WTC11 (cell line): ENCODE results near the gene EDN2. TPM values are rescaled to one million over a fixed set of nuclear protein-coding genes. Genes with fewer than 3 reads are reported as not detected.

Experiments used
- ATAC-seq: fragments of 200-7000 bp; cut with Tn5 transposase; 2 replicates; pipeline ENCODE4 v1.10.0; 2021; ENCODE audit warnings: mild to moderate bottlenecking, moderate library complexity
- CTCF ChIA-PET: fragments of 300-600 bp; sonication (Branson Sonifier 250); formaldehyde crosslinking; loops from one replicate; lab custom pipeline; 2021; ENCODE audit warnings: antibody characterized with exemption; lab: Charles Lee
- POLR2A ChIA-PET: fragments of 350-600 bp; sonication (Branson Sonifier 250); formaldehyde crosslinking; loops from one replicate; lab custom pipeline; 2021; ENCODE audit warnings: antibody characterized with exemption; lab: Charles Lee
- DNase-seq: peaks from one replicate; pipeline ENCODE4 v3.0.0; 2021; ENCODE audit warnings: low spot score
- H3K27ac Mint-ChIP-seq: 2 replicates; pipeline ENCODE4 v1.8.0; 2021; ENCODE audit warnings: mixed read lengths
- H3K27me3 Mint-ChIP-seq: 2 replicates; pipeline ENCODE4 v1.8.0; 2021; ENCODE audit warnings: low read depth, mild to moderate bottlenecking, moderate library complexity, mixed read lengths
- H3K36me3 Mint-ChIP-seq: 2 replicates; pipeline ENCODE4 v1.8.0; 2021; ENCODE audit warnings: mixed read lengths
- H3K4me1 Mint-ChIP-seq: 2 replicates; pipeline ENCODE4 v1.8.0; 2022; ENCODE audit warnings: mixed read lengths
- H3K4me3 Mint-ChIP-seq: 2 replicates; pipeline ENCODE4 v1.8.0; 2021; ENCODE audit warnings: mild to moderate bottlenecking, moderate library complexity, mixed read lengths
- H3K9me3 Mint-ChIP-seq: 2 replicates; pipeline ENCODE4 v1.8.0; 2021; ENCODE audit warnings: mixed read lengths
- ATF1 ChIP-seq: sonication (generic); formaldehyde crosslinking; IDR thresholded peaks from 2 replicates; pipeline ENCODE4 v1.8.1; 2023; ENCODE audit warnings: mild to moderate bottlenecking, moderate library complexity, missing genetic modification reagents
- ATF3 ChIP-seq: sonication (generic); formaldehyde crosslinking; conservative IDR thresholded peaks from 2 replicates; pipeline ENCODE4 v1.8.1; 2022; ENCODE audit warnings: mild to moderate bottlenecking, missing genetic modification reagents
- CDX4 ChIP-seq: fragments of 250-450 bp; sonication (Bioruptor Pico); IDR thresholded peaks from 2 replicates; pipeline ENCODE4 v1.9.0; 2021; ENCODE audit warnings: moderate library complexity, mild to moderate bottlenecking, inconsistent platforms, borderline replicate concordance
- E2F1 ChIP-seq: sonication (generic); formaldehyde crosslinking; IDR thresholded peaks from 2 replicates; pipeline ENCODE4 v1.8.0; 2022; ENCODE audit warnings: mild to moderate bottlenecking, missing genetic modification reagents
- E2F5 ChIP-seq: sonication (generic); formaldehyde crosslinking; IDR thresholded peaks from 2 replicates; pipeline ENCODE4 v1.8.1; 2022; ENCODE audit warnings: mild to moderate bottlenecking, moderate library complexity, missing genetic modification reagents
- ESRRA ChIP-seq: sonication (generic); formaldehyde crosslinking; IDR thresholded peaks from 2 replicates; pipeline ENCODE4 v1.8.1; 2022; ENCODE audit warnings: mild to moderate bottlenecking, missing genetic modification reagents, borderline replicate concordance
- GABPB1 ChIP-seq: sonication (generic); formaldehyde crosslinking; IDR thresholded peaks from 2 replicates; pipeline ENCODE4 v1.8.1; 2023; ENCODE audit warnings: mild to moderate bottlenecking, missing genetic modification reagents
- IRF2 ChIP-seq: sonication (generic); formaldehyde crosslinking; IDR thresholded peaks from 2 replicates; pipeline ENCODE4 v1.8.0; 2022; ENCODE audit warnings: low read depth, missing genetic modification reagents, borderline replicate concordance
- JAZF1 ChIP-seq: fragments of 250-450 bp; sonication (Bioruptor Pico); IDR thresholded peaks from 2 replicates; pipeline ENCODE4 v1.9.0; 2021; ENCODE audit warnings: moderate library complexity, mild to moderate bottlenecking, inconsistent platforms
- KAT7 ChIP-seq: sonication (generic); formaldehyde crosslinking; IDR thresholded peaks from 2 replicates; pipeline ENCODE4 v1.8.1; 2023; ENCODE audit warnings: missing genetic modification reagents, mild to moderate bottlenecking, borderline replicate concordance
- NR2C2 ChIP-seq: sonication (generic); formaldehyde crosslinking; IDR thresholded peaks from 2 replicates; pipeline ENCODE4 v1.8.0; 2022; ENCODE audit warnings: mild to moderate bottlenecking, missing genetic modification reagents
- NR3C1 ChIP-seq: sonication (generic); formaldehyde crosslinking; conservative IDR thresholded peaks from 2 replicates; pipeline ENCODE4 v1.8.1; 2023; ENCODE audit warnings: low read depth, mild to moderate bottlenecking, missing genetic modification reagents
- RELA ChIP-seq: sonication (generic); formaldehyde crosslinking; IDR thresholded peaks from 2 replicates; pipeline ENCODE4 v1.8.1; 2022; ENCODE audit warnings: missing genetic modification reagents, mild to moderate bottlenecking, borderline replicate concordance
- RORB ChIP-seq: fragments of 250-450 bp; sonication (Bioruptor Pico); IDR thresholded peaks from 2 replicates; pipeline ENCODE4 v1.9.0; 2021; ENCODE audit warnings: mild to moderate bottlenecking
- SP1 ChIP-seq: sonication (generic); formaldehyde crosslinking; conservative IDR thresholded peaks from 2 replicates; pipeline ENCODE4 v1.8.1; 2022; ENCODE audit warnings: missing genetic modification reagents
- TEAD1 ChIP-seq: sonication (generic); formaldehyde crosslinking; IDR thresholded peaks from 2 replicates; pipeline ENCODE4 v1.8.0; 2022; ENCODE audit warnings: mild to moderate bottlenecking, missing genetic modification reagents
- USF2 ChIP-seq: sonication (generic); formaldehyde crosslinking; IDR thresholded peaks from 2 replicates; pipeline ENCODE4 v1.8.1; 2023; ENCODE audit warnings: mild to moderate bottlenecking, missing genetic modification reagents, moderate library complexity
- ZNF219 ChIP-seq: sonication (generic); formaldehyde crosslinking; IDR thresholded peaks from 2 replicates; pipeline ENCODE4 v1.8.0; 2023; ENCODE audit warnings: missing genetic modification reagents, mild to moderate bottlenecking, borderline replicate concordance
- ZNF281 ChIP-seq: sonication (generic); formaldehyde crosslinking; IDR thresholded peaks from 2 replicates; pipeline ENCODE4 v1.8.0; 2023; ENCODE audit warnings: mild to moderate bottlenecking, missing genetic modification reagents
- ZNF425 ChIP-seq: fragments of 250-450 bp; sonication (Bioruptor Pico); conservative IDR thresholded peaks from 2 replicates; pipeline ENCODE4 v1.9.0; 2021; ENCODE audit warnings: mild to moderate bottlenecking
- ZNF512 ChIP-seq: sonication (generic); formaldehyde crosslinking; IDR thresholded peaks from 2 replicates; pipeline ENCODE4 v1.8.1; 2022; ENCODE audit warnings: missing genetic modification reagents, borderline replicate concordance
- total RNA-seq: library from RNA; stranded (reverse); gene quantifications from 3 replicates; pipeline ENCODE4 v1.2.3, GENCODE V29; 2021

EDN2 gene
- total RNA-seq, 1 experiment from 2014 or later, result 0.33 TPM

- TF ChIP-seq JAZF1 (CRISPR knock-in tag) (no peak), CDX4 (CRISPR knock-in tag) (no peak), SP1 (no peak), NR2C2 (CRISPR knock-in tag) (no peak), ATF3 (no peak), TEAD1 (no peak), ZNF425 (no peak), RORB (CRISPR knock-in tag) (no peak), ZNF281 (CRISPR knock-in tag) (no peak)
These were observed 10.6 kb downstream of the EDN2 start (continued) for GRCh38 chr1:41473738-41474362.

GRCh38 chr1:41471658-41472057 lies 12.8 kb downstream of the EDN2 start:
- no peaks in the 10 kb centered on the region for H3K36me3 Mint-ChIP-seq
- H3K4me3 Mint-ChIP-seq, result no peak overlapping the region
- H3K27ac Mint-ChIP-seq, result no peak overlapping the region
- ATAC-seq (no peak), DNase-seq (no peak)
- TF ChIP-seq E2F5 (no peak), E2F1 (CRISPR knock-in tag) (no peak), KAT7 (CRISPR knock-in tag) (no peak), ESRRA (no peak), GABPB1 (CRISPR knock-in tag) (no peak), CDX4 (CRISPR knock-in tag) (no peak), USF2 (CRISPR knock-in tag) (no peak), ATF1 (CRISPR knock-in tag) (no peak), IRF2 (CRISPR knock-in tag) (no peak), ZNF219 (CRISPR knock-in tag) (no peak), RELA (CRISPR knock-in tag) (no peak), RORB (CRISPR knock-in tag) (no peak), NR3C1 (CRISPR knock-in tag) (no peak), ZNF512 (CRISPR knock-in tag) (no peak)
- H3K9me3 Mint-ChIP-seq, result no peaks in the 10 kb centered on the region
- ChIA-PET CTCF (interaction anchor here (1.1 to 1.7 kb wide), 3 partner anchors 8 to 189 kb away, joined by 3 to 6 read pairs (median 3); no protein-coding TSS in a partner anchor), POLR2A (no interaction called here)
- H3K4me1 Mint-ChIP-seq, result peaks cover 3% of the 10 kb centered on the region; the same call in 1 of the 2 replicates
- no peaks in the 10 kb centered on the region for H3K27me3 Mint-ChIP-seq
